ENCODE data around the gene KRTAP5-10. TPM values are rescaled to one million over a fixed set of nuclear protein-coding genes. Genes with fewer than 3 reads are reported as not detected.
"Not testable (repeated sequence)": the region's sequence is repeated elsewhere in the genome, so short reads cannot be mapped to it uniquely, and the experiment has no call there.

The KRTAP5-10 gene
- total and polyA plus RNA-seq, 2 donors (not counting 1 experiment from before 2014, with no cell fraction given): not detected

DNA sequence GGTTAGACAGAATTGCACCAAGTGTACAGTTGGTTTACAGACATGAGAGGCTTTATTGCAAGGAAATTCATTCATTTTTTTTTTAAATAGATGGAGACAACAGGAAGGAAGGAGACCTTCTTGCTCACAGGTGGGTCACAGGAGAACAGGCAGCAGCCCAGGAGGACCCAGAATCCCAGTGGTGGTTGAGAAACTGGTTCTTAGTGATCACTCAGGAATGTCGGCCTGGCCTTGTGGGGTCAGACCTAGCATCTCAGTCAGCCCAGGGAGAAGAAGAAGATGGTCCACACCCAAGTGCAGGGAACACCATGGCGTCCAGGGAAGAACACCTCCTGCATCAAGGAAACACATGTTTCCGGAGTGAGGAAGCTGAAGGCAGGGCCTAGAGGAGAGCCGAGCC lies 16.5 kb downstream of the KRTAP5-10 start:
- Histone ChIP-seq H3K9me3 (ENCODE audit: control insufficient read depth, insufficient read depth, low read depth, low read length) (no peaks in the 10 kb centered on the region), H2AFZ (ENCODE audit: low read length) (no peak overlapping the region), H3K4me1 (ENCODE audit: control insufficient read depth, extremely low read depth, insufficient read depth, low read length) (no peaks in the 10 kb centered on the region), H3K4me2 (ENCODE audit: extremely low read depth, insufficient read depth, low read length) (no peak overlapping the region), H3K4me3 (replicated peaks in 1 of 4; ENCODE audit: control extremely low read depth in 1 of 4, insufficient read depth in 1 of 4, low read depth in 3 of 4, low read length in 4 of 4) (no peak overlapping the region), H3K27ac (ENCODE audit: insufficient read depth, low read length) (no peak overlapping the region), H3K36me3 (ENCODE audit: control insufficient read depth, insufficient read depth, low read length) (no peaks in the 10 kb centered on the region), H3K9ac (ENCODE audit: insufficient read depth, low read length) (no peak overlapping the region), H3K27me3 (ENCODE audit: control insufficient read depth, insufficient read depth, low read length) (no peaks in the 10 kb centered on the region), H3K79me2 (ENCODE audit: control insufficient read depth, insufficient read depth, low read length) (no peaks in the 10 kb centered on the region), H4K20me1 (ENCODE audit: control insufficient read depth, extremely low read depth, insufficient read depth, low read length) (no peaks in the 10 kb centered on the region)
- DNase-seq (ENCODE audit: low read depth in 2 of 2): no peak
- TF ChIP-seq, protein P1, sequence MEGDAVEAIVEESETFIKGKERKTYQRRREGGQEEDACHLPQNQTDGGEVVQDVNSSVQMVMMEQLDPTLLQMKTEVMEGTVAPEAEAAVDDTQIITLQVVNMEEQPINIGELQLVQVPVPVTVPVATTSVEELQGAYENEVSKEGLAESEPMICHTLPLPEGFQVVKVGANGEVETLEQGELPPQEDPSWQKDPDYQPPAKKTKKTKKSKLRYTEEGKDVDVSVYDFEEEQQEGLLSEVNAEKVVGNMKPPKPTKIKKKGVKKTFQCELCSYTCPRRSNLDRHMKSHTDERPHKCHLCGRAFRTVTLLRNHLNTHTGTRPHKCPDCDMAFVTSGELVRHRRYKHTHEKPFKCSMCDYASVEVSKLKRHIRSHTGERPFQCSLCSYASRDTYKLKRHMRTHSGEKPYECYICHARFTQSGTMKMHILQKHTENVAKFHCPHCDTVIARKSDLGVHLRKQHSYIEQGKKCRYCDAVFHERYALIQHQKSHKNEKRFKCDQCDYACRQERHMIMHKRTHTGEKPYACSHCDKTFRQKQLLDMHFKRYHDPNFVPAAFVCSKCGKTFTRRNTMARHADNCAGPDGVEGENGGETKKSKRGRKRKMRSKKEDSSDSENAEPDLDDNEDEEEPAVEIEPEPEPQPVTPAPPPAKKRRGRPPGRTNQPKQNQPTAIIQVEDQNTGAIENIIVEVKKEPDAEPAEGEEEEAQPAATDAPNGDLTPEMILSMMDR (conservative IDR thresholded peaks at IDR 0.05 in 1 of 2, IDR thresholded peaks at IDR 0.05 in 1 of 2; ENCODE audit: low read depth in 1 of 2, low read length in 2 of 2): no peak
- no peak for TF ChIP-seq EZH2 (IDR thresholded peaks at IDR 0.05; ENCODE audit: low read length, missing control alignments)

DNA sequence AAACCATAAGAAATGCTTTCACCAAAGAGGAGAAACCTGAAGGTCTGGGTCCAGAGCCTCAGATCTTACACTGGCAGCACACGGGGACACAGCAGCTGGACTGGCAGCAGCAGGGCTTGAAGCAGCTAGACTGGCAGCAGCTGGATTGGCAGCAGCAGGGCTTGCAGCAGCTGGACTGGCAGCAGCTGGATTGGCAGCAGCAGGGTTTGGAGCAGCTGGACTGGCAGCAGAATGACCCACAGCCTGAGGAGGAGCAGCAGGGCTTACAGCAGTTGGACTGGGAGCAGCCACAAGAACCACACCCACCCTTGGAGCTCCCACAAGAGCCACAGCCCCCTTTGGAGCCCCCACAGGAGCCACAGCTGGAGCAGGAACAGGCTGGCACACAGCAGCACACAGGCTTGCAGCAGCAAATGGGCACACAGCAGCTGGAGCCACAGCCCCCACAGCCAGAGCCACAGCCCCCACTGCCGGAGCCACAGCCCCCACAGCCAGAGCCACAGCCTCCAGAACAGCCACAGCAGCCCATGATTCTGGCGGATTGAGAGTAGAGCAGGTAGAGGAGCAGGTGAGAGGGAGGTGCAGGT lies 17.0 kb downstream of the KRTAP5-10 start, which contains the start of gene KRTAP5-11:
Gene KRTAP5-11 (minus strand): TSS at position 567 of the 587 bp plus-strand sequence. CDS start 38 bp downstream, at position 529.
- Histone ChIP-seq H3K9ac (ENCODE audit: insufficient read depth, low read length) (no peak within 1 kb of the TSS), H3K27me3 (ENCODE audit: control insufficient read depth, insufficient read depth, low read length) (no peaks in the 10 kb centered on the region), H4K20me1 (ENCODE audit: control insufficient read depth, extremely low read depth, insufficient read depth, low read length) (no peaks in the 10 kb centered on the region), H3K4me1 (ENCODE audit: control insufficient read depth, extremely low read depth, insufficient read depth, low read length) (no peaks in the 10 kb centered on the region), H3K4me2 (ENCODE audit: extremely low read depth, insufficient read depth, low read length) (no peak within 1 kb of the TSS), H3K4me3 (replicated peaks in 1 of 4; ENCODE audit: control extremely low read depth in 1 of 4, insufficient read depth in 1 of 4, low read depth in 3 of 4, low read length in 4 of 4) (no peak within 1 kb of the TSS), H3K27ac (ENCODE audit: insufficient read depth, low read length) (no peak within 1 kb of the TSS), H3K79me2 (ENCODE audit: control insufficient read depth, insufficient read depth, low read length) (no peaks in the 10 kb centered on the region), H3K9me3 (ENCODE audit: control insufficient read depth, insufficient read depth, low read depth, low read length) (no peaks in the 10 kb centered on the region), H3K36me3 (ENCODE audit: control insufficient read depth, insufficient read depth, low read length) (no peaks in the 10 kb centered on the region), H2AFZ (ENCODE audit: low read length) (no peak within 1 kb of the TSS)
- no peak for TF ChIP-seq EZH2 (IDR thresholded peaks at IDR 0.05; ENCODE audit: low read length, missing control alignments)
- TF ChIP-seq, protein P1 (conservative IDR thresholded peaks at IDR 0.05 in 1 of 2, IDR thresholded peaks at IDR 0.05 in 1 of 2; ENCODE audit: low read depth in 1 of 2, low read length in 2 of 2): no peak
- no peak for DNase-seq (ENCODE audit: low read depth in 2 of 2)

GRCh38 chr11:71582969-71583368 lies 17.6 kb downstream of the KRTAP5-10 start:
- not testable (repeated sequence) for H3K9me3 ChIP-seq (ENCODE audit: control insufficient read depth, insufficient read depth, low read depth, low read length); H3K4me2 ChIP-seq (ENCODE audit: extremely low read depth, insufficient read depth, low read length); DNase-seq (ENCODE audit: low read depth in 2 of 2); H4K20me1 ChIP-seq (ENCODE audit: control insufficient read depth, extremely low read depth, insufficient read depth, low read length); H3K27me3 ChIP-seq (ENCODE audit: control insufficient read depth, insufficient read depth, low read length); H3K79me2 ChIP-seq (ENCODE audit: control insufficient read depth, insufficient read depth, low read length); H3K36me3 ChIP-seq (ENCODE audit: control insufficient read depth, insufficient read depth, low read length); H3K4me1 ChIP-seq (ENCODE audit: control insufficient read depth, extremely low read depth, insufficient read depth, low read length); H3K9ac ChIP-seq (ENCODE audit: insufficient read depth, low read length); H2AFZ ChIP-seq (ENCODE audit: low read length); H3K27ac ChIP-seq (ENCODE audit: insufficient read depth, low read length); H3K4me3 ChIP-seq (replicated peaks in 1 of 4; ENCODE audit: control extremely low read depth in 1 of 4, insufficient read depth in 1 of 4, low read depth in 3 of 4, low read length in 4 of 4)

GRCh38 chr11:71585673-71586072 lies 20.3 kb downstream of the KRTAP5-10 start:
- not testable (repeated sequence) for H3K27ac ChIP-seq (ENCODE audit: insufficient read depth, low read length); H2AFZ ChIP-seq (ENCODE audit: low read length); H3K4me1 ChIP-seq (ENCODE audit: control insufficient read depth, extremely low read depth, insufficient read depth, low read length); H3K27me3 ChIP-seq (ENCODE audit: control insufficient read depth, insufficient read depth, low read length); DNase-seq (ENCODE audit: low read depth in 2 of 2); H3K4me2 ChIP-seq (ENCODE audit: extremely low read depth, insufficient read depth, low read length); H3K36me3 ChIP-seq (ENCODE audit: control insufficient read depth, insufficient read depth, low read length); H3K9ac ChIP-seq (ENCODE audit: insufficient read depth, low read length); H3K79me2 ChIP-seq (ENCODE audit: control insufficient read depth, insufficient read depth, low read length); H3K4me3 ChIP-seq (replicated peaks in 1 of 4; ENCODE audit: control extremely low read depth in 1 of 4, insufficient read depth in 1 of 4, low read depth in 3 of 4, low read length in 4 of 4); H4K20me1 ChIP-seq (ENCODE audit: control insufficient read depth, extremely low read depth, insufficient read depth, low read length); H3K9me3 ChIP-seq (ENCODE audit: control insufficient read depth, insufficient read depth, low read depth, low read length)

- not testable (repeated sequence) for H3K36me3 ChIP-seq (ENCODE audit: control insufficient read depth, insufficient read depth, low read length); H4K20me1 ChIP-seq (ENCODE audit: control insufficient read depth, extremely low read depth, insufficient read depth, low read length); H3K4me2 ChIP-seq (ENCODE audit: extremely low read depth, insufficient read depth, low read length); H3K4me3 ChIP-seq (replicated peaks in 1 of 4; ENCODE audit: control extremely low read depth in 1 of 4, insufficient read depth in 1 of 4, low read depth in 3 of 4, low read length in 4 of 4); H3K9ac ChIP-seq (ENCODE audit: insufficient read depth, low read length); H2AFZ ChIP-seq (ENCODE audit: low read length); H3K4me1 ChIP-seq (ENCODE audit: control insufficient read depth, extremely low read depth, insufficient read depth, low read length); H3K9me3 ChIP-seq (ENCODE audit: control insufficient read depth, insufficient read depth, low read depth, low read length); DNase-seq (ENCODE audit: low read depth in 2 of 2); H3K27ac ChIP-seq (ENCODE audit: insufficient read depth, low read length); H3K27me3 ChIP-seq (ENCODE audit: control insufficient read depth, insufficient read depth, low read length); H3K79me2 ChIP-seq (ENCODE audit: control insufficient read depth, insufficient read depth, low read length)
Observed at GRCh38 chr11:71588314-71588713, 23.0 kb downstream of the KRTAP5-10 start.

Measured in fibroblast of lung (primary cell).